ENCODE data around the gene KRR1. TPM values are rescaled to one million over a fixed set of nuclear protein-coding genes. Genes with fewer than 3 reads are reported as not detected.

KRR1 gene
- polyA plus RNA-seq, 1 of the 3 experiments (the other 2 are of a cell fraction) = 13.8 TPM

- no peaks in the 10 kb centered on the region for H3K9me3 ChIP-seq
- no peak for TF ChIP-seq YY1 (IDR thresholded peaks at IDR 0.05; ENCODE audit: low read depth)
- TF ChIP-seq MXI1 (IDR thresholded peaks at IDR 0.05; ENCODE audit: low read depth, low read length) = no peak
- TF ChIP-seq RFX5 (IDR thresholded peaks at IDR 0.05; ENCODE audit: low read length) = no peak
- no peak for TF ChIP-seq SIN3A (IDR thresholded peaks at IDR 0.05; ENCODE audit: borderline replicate concordance, low read depth, low read length)
- TF ChIP-seq, protein P1, sequence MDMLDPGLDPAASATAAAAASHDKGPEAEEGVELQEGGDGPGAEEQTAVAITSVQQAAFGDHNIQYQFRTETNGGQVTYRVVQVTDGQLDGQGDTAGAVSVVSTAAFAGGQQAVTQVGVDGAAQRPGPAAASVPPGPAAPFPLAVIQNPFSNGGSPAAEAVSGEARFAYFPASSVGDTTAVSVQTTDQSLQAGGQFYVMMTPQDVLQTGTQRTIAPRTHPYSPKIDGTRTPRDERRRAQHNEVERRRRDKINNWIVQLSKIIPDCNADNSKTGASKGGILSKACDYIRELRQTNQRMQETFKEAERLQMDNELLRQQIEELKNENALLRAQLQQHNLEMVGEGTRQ (IDR thresholded peaks at IDR 0.05; ENCODE audit: borderline replicate concordance, low read depth, low read length) = no peak
- no peak for TF ChIP-seq POLR2AphosphoS5 (IDR thresholded peaks at IDR 0.05; ENCODE audit: low read depth, low read length)
- no peak for TF ChIP-seq NFIC (IDR thresholded peaks at IDR 0.05; ENCODE audit: borderline replicate concordance)
- TF ChIP-seq, protein P2, sequence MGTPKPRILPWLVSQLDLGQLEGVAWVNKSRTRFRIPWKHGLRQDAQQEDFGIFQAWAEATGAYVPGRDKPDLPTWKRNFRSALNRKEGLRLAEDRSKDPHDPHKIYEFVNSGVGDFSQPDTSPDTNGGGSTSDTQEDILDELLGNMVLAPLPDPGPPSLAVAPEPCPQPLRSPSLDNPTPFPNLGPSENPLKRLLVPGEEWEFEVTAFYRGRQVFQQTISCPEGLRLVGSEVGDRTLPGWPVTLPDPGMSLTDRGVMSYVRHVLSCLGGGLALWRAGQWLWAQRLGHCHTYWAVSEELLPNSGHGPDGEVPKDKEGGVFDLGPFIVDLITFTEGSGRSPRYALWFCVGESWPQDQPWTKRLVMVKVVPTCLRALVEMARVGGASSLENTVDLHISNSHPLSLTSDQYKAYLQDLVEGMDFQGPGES (IDR thresholded peaks at IDR 0.05; ENCODE audit: low read depth, low read length) = no peak
- TF ChIP-seq EZH2phosphoT487 (IDR thresholded peaks at IDR 0.05; ENCODE audit: borderline replicate concordance, low read depth) = no peak
- no peak for TF ChIP-seq CHD2 (IDR thresholded peaks at IDR 0.05; ENCODE audit: low read length, partially characterized antibody)
- TF ChIP-seq, protein P3, sequence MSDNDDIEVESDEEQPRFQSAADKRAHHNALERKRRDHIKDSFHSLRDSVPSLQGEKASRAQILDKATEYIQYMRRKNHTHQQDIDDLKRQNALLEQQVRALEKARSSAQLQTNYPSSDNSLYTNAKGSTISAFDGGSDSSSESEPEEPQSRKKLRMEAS (IDR thresholded peaks at IDR 0.05; ENCODE audit: low read depth) = no peak
- TF ChIP-seq, protein P4, sequence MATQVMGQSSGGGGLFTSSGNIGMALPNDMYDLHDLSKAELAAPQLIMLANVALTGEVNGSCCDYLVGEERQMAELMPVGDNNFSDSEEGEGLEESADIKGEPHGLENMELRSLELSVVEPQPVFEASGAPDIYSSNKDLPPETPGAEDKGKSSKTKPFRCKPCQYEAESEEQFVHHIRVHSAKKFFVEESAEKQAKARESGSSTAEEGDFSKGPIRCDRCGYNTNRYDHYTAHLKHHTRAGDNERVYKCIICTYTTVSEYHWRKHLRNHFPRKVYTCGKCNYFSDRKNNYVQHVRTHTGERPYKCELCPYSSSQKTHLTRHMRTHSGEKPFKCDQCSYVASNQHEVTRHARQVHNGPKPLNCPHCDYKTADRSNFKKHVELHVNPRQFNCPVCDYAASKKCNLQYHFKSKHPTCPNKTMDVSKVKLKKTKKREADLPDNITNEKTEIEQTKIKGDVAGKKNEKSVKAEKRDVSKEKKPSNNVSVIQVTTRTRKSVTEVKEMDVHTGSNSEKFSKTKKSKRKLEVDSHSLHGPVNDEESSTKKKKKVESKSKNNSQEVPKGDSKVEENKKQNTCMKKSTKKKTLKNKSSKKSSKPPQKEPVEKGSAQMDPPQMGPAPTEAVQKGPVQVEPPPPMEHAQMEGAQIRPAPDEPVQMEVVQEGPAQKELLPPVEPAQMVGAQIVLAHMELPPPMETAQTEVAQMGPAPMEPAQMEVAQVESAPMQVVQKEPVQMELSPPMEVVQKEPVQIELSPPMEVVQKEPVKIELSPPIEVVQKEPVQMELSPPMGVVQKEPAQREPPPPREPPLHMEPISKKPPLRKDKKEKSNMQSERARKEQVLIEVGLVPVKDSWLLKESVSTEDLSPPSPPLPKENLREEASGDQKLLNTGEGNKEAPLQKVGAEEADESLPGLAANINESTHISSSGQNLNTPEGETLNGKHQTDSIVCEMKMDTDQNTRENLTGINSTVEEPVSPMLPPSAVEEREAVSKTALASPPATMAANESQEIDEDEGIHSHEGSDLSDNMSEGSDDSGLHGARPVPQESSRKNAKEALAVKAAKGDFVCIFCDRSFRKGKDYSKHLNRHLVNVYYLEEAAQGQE (IDR thresholded peaks at IDR 0.05; ENCODE audit: low read depth, low read length) = no peak
- TF ChIP-seq, protein P5, sequence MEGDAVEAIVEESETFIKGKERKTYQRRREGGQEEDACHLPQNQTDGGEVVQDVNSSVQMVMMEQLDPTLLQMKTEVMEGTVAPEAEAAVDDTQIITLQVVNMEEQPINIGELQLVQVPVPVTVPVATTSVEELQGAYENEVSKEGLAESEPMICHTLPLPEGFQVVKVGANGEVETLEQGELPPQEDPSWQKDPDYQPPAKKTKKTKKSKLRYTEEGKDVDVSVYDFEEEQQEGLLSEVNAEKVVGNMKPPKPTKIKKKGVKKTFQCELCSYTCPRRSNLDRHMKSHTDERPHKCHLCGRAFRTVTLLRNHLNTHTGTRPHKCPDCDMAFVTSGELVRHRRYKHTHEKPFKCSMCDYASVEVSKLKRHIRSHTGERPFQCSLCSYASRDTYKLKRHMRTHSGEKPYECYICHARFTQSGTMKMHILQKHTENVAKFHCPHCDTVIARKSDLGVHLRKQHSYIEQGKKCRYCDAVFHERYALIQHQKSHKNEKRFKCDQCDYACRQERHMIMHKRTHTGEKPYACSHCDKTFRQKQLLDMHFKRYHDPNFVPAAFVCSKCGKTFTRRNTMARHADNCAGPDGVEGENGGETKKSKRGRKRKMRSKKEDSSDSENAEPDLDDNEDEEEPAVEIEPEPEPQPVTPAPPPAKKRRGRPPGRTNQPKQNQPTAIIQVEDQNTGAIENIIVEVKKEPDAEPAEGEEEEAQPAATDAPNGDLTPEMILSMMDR (IDR thresholded peaks at IDR 0.05) = no peak
- TF ChIP-seq, protein P6, sequence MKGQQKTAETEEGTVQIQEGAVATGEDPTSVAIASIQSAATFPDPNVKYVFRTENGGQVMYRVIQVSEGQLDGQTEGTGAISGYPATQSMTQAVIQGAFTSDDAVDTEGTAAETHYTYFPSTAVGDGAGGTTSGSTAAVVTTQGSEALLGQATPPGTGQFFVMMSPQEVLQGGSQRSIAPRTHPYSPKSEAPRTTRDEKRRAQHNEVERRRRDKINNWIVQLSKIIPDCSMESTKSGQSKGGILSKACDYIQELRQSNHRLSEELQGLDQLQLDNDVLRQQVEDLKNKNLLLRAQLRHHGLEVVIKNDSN (IDR thresholded peaks at IDR 0.05; ENCODE audit: borderline replicate concordance, low read depth) = no peak
- TF ChIP-seq SMC3 (IDR thresholded peaks at IDR 0.05; ENCODE audit: low read depth, low read length) = no peak
- TF ChIP-seq, protein P7, sequence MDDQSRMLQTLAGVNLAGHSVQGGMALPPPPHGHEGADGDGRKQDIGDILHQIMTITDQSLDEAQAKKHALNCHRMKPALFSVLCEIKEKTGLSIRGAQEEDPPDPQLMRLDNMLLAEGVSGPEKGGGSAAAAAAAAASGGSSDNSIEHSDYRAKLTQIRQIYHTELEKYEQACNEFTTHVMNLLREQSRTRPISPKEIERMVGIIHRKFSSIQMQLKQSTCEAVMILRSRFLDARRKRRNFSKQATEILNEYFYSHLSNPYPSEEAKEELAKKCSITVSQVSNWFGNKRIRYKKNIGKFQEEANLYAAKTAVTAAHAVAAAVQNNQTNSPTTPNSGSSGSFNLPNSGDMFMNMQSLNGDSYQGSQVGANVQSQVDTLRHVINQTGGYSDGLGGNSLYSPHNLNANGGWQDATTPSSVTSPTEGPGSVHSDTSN (IDR thresholded peaks at IDR 0.05) = no peak
- no peak for TF ChIP-seq FOXJ3 (CRISPR knock-in tag; IDR thresholded peaks at IDR 0.05)
- no peaks in the 10 kb centered on the region for H3K36me3 ChIP-seq (replicated peaks in 1 of 2; ENCODE audit: control insufficient read depth in 1 of 2, insufficient read depth in 2 of 2, low read length in 1 of 2)
- H3K9me2 ChIP-seq = peaks cover 4% of the 10 kb centered on the region; the same call in 1 of the 2 replicates
- no peak overlapping the region for H3K27ac ChIP-seq (ENCODE audit: low read depth in 2 of 2, low read length in 1 of 2)
- H3K79me2 ChIP-seq (ENCODE audit: insufficient read depth) = no peaks in the 10 kb centered on the region
- ChIA-PET CTCF (interaction anchor here (1.1 to 1.7 kb wide), 3 partner anchors 16 to 493 kb away, joined by 3 to 11 read pairs (median 6); no protein-coding TSS in a partner anchor), POLR2A (no interaction called here)
- no peak overlapping the region for H3K4me2 ChIP-seq
- H3F3A ChIP-seq (replicated peaks; ENCODE audit: insufficient read depth) = no peaks in the 10 kb centered on the region
- 80% methylated on average over 1 of the region's 1 CpG for WGBS (ENCODE audit: low lambda C conversion rate)
- no peak for DNase-seq
- H3K27me3 ChIP-seq (ENCODE audit: insufficient read depth) = no peaks in the 10 kb centered on the region
- H3K4me3 ChIP-seq (ENCODE audit: low read depth in 2 of 2, low read length in 1 of 2) = no peak overlapping the region
- H3K4me1 ChIP-seq (ENCODE audit: control insufficient read depth in 1 of 2, insufficient read depth in 2 of 2, low read depth in 1 of 2, low read length in 1 of 2) = no peaks in the 10 kb centered on the region; a peak in 1 of 4 replicates
- H2AFZ ChIP-seq (ENCODE audit: low read depth) = no peak overlapping the region
- H4K20me1 ChIP-seq (ENCODE audit: insufficient read depth) = no peaks in the 10 kb centered on the region
- no peak overlapping the region for H3K9ac ChIP-seq
These were observed 32.1 kb upstream of the KRR1 start for GRCh38 chr12:75543529-75543928.

Data from SK-N-SH (cell line).